ENCODE data around the gene RSRP1.

RSRP1 gene

DNA sequence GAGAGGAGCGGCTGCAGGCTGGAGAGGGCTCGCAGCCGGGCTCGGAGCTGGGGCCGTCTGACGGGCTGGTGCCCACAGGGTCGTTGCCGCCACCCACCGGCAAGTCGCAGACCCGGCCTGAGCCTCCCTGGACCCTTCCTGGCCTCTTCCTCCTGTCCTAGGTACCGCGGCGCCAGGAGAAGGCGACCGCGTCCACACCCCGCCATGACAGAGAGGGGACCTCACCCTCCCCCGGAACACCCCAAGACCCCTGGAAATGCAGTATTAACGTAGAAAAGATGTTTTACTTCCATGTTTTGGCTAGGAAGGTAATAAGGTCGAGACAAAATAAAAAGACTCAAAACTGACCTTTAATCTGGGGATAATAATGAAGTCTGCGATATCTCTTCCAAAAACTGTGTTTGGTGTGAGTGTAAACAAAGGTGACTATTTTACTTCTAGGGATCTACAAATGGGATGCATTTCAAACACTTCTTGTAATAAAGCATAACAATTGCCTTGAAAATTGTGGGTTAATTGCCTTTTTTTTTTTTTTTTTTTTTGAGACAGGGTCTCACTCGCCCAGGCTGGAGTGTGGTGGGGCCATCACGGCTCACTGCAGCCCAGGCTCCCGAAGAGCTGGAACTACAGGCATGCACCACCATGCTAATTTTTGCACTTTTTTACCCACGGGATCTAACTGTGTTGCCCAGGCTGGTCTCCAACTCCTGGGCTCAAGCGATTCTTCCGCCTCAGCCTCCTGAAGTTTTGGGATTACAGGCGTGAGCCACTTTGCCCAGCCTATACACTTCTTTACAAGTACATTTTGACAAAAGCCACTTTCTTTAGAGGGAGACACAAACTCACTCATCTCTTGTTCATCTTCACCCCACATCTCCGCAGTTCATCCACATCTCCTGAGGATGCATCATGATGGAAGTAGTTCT is 838 bp upstream of the RSRP1 start:
- no peaks in the 10 kb centered on the region for H3K27me3 ChIP-seq (ENCODE audit: control insufficient read depth, insufficient read depth, low read length)
- no peak overlapping the region for H3K9ac ChIP-seq
- peak overlapping the region; percentile 97 for H3K27ac ChIP-seq
- TF ChIP-seq, protein P1, sequence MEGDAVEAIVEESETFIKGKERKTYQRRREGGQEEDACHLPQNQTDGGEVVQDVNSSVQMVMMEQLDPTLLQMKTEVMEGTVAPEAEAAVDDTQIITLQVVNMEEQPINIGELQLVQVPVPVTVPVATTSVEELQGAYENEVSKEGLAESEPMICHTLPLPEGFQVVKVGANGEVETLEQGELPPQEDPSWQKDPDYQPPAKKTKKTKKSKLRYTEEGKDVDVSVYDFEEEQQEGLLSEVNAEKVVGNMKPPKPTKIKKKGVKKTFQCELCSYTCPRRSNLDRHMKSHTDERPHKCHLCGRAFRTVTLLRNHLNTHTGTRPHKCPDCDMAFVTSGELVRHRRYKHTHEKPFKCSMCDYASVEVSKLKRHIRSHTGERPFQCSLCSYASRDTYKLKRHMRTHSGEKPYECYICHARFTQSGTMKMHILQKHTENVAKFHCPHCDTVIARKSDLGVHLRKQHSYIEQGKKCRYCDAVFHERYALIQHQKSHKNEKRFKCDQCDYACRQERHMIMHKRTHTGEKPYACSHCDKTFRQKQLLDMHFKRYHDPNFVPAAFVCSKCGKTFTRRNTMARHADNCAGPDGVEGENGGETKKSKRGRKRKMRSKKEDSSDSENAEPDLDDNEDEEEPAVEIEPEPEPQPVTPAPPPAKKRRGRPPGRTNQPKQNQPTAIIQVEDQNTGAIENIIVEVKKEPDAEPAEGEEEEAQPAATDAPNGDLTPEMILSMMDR (IDR thresholded peaks at IDR 0.05): no peak
- H3K36me3 ChIP-seq (ENCODE audit: control insufficient read depth, insufficient read depth, low read length): no peaks in the 10 kb centered on the region
- H3K4me2 ChIP-seq (ENCODE audit: low read length): peak overlapping the region; percentile 96
- peak overlapping the region; percentile 69 for H2AFZ ChIP-seq
- H3K4me3 ChIP-seq (ENCODE audit: low read depth, low read length): peak overlapping the region; percentile 99
- no peaks in the 10 kb centered on the region for H3K4me1 ChIP-seq
- no peaks in the 10 kb centered on the region for H3K9me3 ChIP-seq (ENCODE audit: control insufficient read depth, low read length)
- no peaks in the 10 kb centered on the region for H3K79me2 ChIP-seq

DNA sequence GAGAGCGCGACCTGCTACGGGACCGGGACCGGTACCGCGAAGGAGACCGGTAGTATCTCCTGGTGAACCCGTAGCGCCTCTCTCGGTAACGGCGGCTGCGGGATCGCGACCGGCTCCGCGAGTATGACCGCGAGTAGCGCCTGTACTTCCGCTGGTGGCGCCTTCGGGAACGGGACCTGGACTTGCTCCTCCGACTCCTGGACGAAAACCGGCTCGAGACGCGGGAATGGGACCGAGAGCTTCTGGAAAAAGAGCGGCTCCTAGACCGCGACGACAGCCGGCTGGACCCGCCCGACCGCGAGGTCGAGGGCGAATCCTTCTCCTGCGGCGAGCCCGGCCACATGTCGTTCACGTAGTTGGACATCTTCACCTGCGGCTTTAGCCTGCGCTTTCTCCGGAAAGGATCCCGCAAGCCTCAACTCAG is 642 bp downstream of the RSRP1 start:
- Histone ChIP-seq H2AFZ (peak overlapping the region; percentile 69), H3K4me1 (no peaks in the 10 kb centered on the region), H3K79me2 (no peaks in the 10 kb centered on the region), H3K9me3 (ENCODE audit: control insufficient read depth, low read length) (no peaks in the 10 kb centered on the region), H3K4me3 (ENCODE audit: low read depth, low read length) (peak overlapping the region; percentile 99), H3K27me3 (ENCODE audit: control insufficient read depth, insufficient read depth, low read length) (no peaks in the 10 kb centered on the region), H3K27ac (peak overlapping the region; percentile 97), H3K4me2 (ENCODE audit: low read length) (peak overlapping the region; percentile 96), H3K9ac (no peak overlapping the region), H3K36me3 (ENCODE audit: control insufficient read depth, insufficient read depth, low read length) (no peaks in the 10 kb centered on the region)
- TF ChIP-seq, protein P1 (IDR thresholded peaks at IDR 0.05): no peak

DNA sequence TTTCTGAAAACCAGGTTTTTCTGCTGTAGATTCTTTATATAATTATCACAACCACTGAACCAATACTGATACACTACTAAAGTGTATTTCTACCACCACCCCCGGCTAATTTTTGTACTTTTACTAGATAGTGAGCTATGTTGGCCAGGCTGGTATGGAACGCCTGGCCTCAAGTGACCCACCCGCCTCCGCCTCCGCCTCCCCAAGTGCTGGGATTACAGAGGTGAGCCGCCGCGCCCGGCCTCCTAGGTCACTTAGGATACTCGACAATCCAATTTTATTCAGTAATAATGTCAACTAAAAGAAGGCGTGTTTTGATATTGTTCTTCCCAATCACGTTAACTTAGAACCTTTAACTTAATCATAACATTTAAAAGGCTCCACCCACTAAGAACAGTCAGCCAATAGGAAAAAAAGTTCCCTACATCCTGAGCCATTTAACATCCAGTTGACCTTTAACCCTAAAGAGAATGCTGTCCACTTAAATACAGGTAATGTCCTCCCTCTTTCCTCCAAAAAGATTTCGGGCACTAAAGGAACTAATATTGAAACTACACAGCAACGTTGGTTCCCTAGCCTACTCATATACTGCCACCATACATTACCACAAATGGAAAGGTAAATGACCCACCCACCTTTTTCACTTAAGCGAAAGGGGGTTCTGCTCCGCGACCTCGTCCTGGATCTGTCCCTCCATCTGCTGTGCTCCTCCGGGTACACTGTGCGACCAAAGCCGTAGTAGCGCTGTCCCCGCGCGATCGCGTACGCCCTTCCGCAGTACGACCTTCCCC is 1.2 kb downstream of the RSRP1 start:
- Histone ChIP-seq H2AFZ (no peak overlapping the region), H3K9me3 (ENCODE audit: control insufficient read depth, low read length) (no peaks in the 10 kb centered on the region), H3K36me3 (ENCODE audit: control insufficient read depth, insufficient read depth, low read length) (no peaks in the 10 kb centered on the region), H3K4me2 (ENCODE audit: low read length) (peak overlapping the region; percentile 96), H3K9ac (no peak overlapping the region), H3K4me1 (no peaks in the 10 kb centered on the region), H3K27ac (peak overlapping the region; percentile 97), H3K27me3 (ENCODE audit: control insufficient read depth, insufficient read depth, low read length) (no peaks in the 10 kb centered on the region), H3K4me3 (ENCODE audit: low read depth, low read length) (peak overlapping the region; percentile 99), H3K79me2 (no peaks in the 10 kb centered on the region)
- TF ChIP-seq, protein P1 (IDR thresholded peaks at IDR 0.05): no peak

DNA sequence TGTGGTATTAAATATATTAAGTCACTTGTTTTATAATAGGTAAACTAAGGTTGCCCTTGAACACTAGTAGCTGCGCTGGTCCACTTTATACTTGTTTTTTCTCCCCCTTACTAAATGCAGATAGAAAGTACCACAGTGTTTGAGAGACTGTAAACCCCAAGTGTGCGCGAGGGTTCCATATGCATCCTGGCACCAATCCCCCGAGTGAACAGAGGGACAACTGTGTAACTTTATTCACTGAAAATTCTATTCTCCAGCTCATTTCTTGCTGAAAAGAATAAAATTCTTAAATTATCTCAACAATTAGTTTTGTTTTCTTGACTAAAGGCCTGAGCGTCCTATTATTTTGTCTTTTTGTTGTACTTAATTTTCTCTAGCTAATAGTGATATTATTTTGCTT is 1.9 kb downstream of the RSRP1 start:
- no peak overlapping the region for H3K27ac ChIP-seq
- H2AFZ ChIP-seq: no peak overlapping the region
- no peaks in the 10 kb centered on the region for H3K36me3 ChIP-seq (ENCODE audit: control insufficient read depth, insufficient read depth, low read length)
- H3K4me1 ChIP-seq: no peaks in the 10 kb centered on the region
- H3K9ac ChIP-seq: no peak overlapping the region
- H3K27me3 ChIP-seq (ENCODE audit: control insufficient read depth, insufficient read depth, low read length): no peaks in the 10 kb centered on the region
- no peaks in the 10 kb centered on the region for H3K79me2 ChIP-seq
- no peaks in the 10 kb centered on the region for H3K9me3 ChIP-seq (ENCODE audit: control insufficient read depth, low read length)
- H3K4me3 ChIP-seq (ENCODE audit: low read depth, low read length): peak overlapping the region; percentile 99
- H3K4me2 ChIP-seq (ENCODE audit: low read length): peak overlapping the region; percentile 96
- TF ChIP-seq, protein P1 (IDR thresholded peaks at IDR 0.05): no peak

All from parathyroid adenoma (tissue), 2 donors.